H9 (cell line): Measurements from ENCODE around the gene INMT. TPM values are rescaled to one million over a fixed set of nuclear protein-coding genes. Genes with fewer than 3 reads are reported as not detected.

Experiments used
- DNase-seq: peaks from one replicate; pipeline ENCODE4 v3.0.0-alpha.2; 2017
- H2AFZ ChIP-seq: one replicate; pipeline ENCODE4 v1.6.1; 2013; ENCODE audit warnings: mild to moderate bottlenecking, low read length, control low read depth, moderate library complexity
- H2AK5ac ChIP-seq: 2 replicates; pipeline ENCODE4 v1.6.1; 2013; ENCODE audit warnings: low read length, control low read depth, mixed read lengths; ENCODE audit not compliant: insufficient read length
- H2BK120ac ChIP-seq: one replicate; pipeline ENCODE4 v1.6.1; 2013; ENCODE audit warnings: low read depth, mild to moderate bottlenecking, low read length, control low read depth, inconsistent platforms; ENCODE audit not compliant: poor library complexity, severe bottlenecking
- H2BK12ac ChIP-seq: 2 replicates; pipeline ENCODE4 v1.6.1; 2013; ENCODE audit warnings: low read length, control low read depth, mixed read lengths, low read depth; ENCODE audit not compliant: insufficient read length
- H2BK15ac ChIP-seq: 2 replicates; pipeline ENCODE4 v1.6.1; 2013; ENCODE audit warnings: low read depth, low read length, control low read depth
- H2BK20ac ChIP-seq: one replicate; pipeline ENCODE4 v1.6.1; 2013; ENCODE audit warnings: low read depth, mild to moderate bottlenecking, low read length, control low read depth, inconsistent platforms; ENCODE audit not compliant: poor library complexity, severe bottlenecking
- H2BK5ac ChIP-seq: 2 replicates; pipeline ENCODE4 v1.6.1; 2013; ENCODE audit warnings: low read length, control low read depth, mixed read lengths; ENCODE audit not compliant: insufficient read length
- H3K14ac ChIP-seq: 2 replicates; pipeline ENCODE4 v1.6.1; 2013; ENCODE audit warnings: low read length, control low read depth; ENCODE audit not compliant: insufficient read depth
- H3K18ac ChIP-seq: 2 replicates; pipeline ENCODE4 v1.6.1; 2013; ENCODE audit warnings: low read depth, mild to moderate bottlenecking, mixed read lengths, low read length, control low read depth; ENCODE audit not compliant: insufficient read length
- H3K23ac ChIP-seq: 2 replicates; pipeline ENCODE4 v1.6.1; 2013; ENCODE audit warnings: low read length, control low read depth, mixed read lengths, low read depth; ENCODE audit not compliant: insufficient read length
- H3K23me2 ChIP-seq: 2 replicates; pipeline ENCODE4 v1.6.1; 2013; ENCODE audit warnings: low read depth, mild to moderate bottlenecking, mixed read lengths, low read length, control low read depth; ENCODE audit not compliant: insufficient read length, poor library complexity, severe bottlenecking
- H3K27ac ChIP-seq: 2 replicates; pipeline ENCODE4 v1.5.1; 2013; ENCODE audit warnings: low read length, control low read depth, mixed read lengths, low read depth; ENCODE audit not compliant: insufficient read length
- H3K27me3 ChIP-seq: 2 replicates; pipeline ENCODE4 v1.6.1; 2013; ENCODE audit warnings: low read length, control low read depth, inconsistent platforms; ENCODE audit not compliant: insufficient read depth
- H3K4ac ChIP-seq: 2 replicates; pipeline ENCODE4 v1.6.1; 2013; ENCODE audit warnings: low read depth, mild to moderate bottlenecking, control low read depth, inconsistent platforms, low read length, moderate library complexity
- H3K4me1 ChIP-seq: 2 replicates; pipeline ENCODE4 v1.6.1; 2013; ENCODE audit warnings: low read length, control low read depth, inconsistent platforms; ENCODE audit not compliant: insufficient read depth
- H3K4me2 ChIP-seq: 2 replicates; pipeline ENCODE4 v1.6.1; 2013; ENCODE audit warnings: low read length, control low read depth, mixed read lengths; ENCODE audit not compliant: insufficient read length, insufficient read depth
- H3K56ac ChIP-seq: 2 replicates; pipeline ENCODE4 v1.6.1; 2013; ENCODE audit warnings: low read depth, mild to moderate bottlenecking, mixed read lengths, low read length, control low read depth; ENCODE audit not compliant: insufficient read length
- H3K79me1 ChIP-seq: 2 replicates; pipeline ENCODE4 v1.6.1; 2013; ENCODE audit warnings: low read depth, mild to moderate bottlenecking, moderate library complexity, low read length, control low read depth, inconsistent platforms; ENCODE audit not compliant: insufficient read depth, poor library complexity, severe bottlenecking
- H3K79me2 ChIP-seq: 2 replicates; pipeline ENCODE4 v1.6.1; 2013; ENCODE audit warnings: low read length, control low read depth, inconsistent platforms; ENCODE audit not compliant: insufficient read depth
- H3K9ac ChIP-seq: 2 replicates; pipeline ENCODE4 v1.6.1; 2013; ENCODE audit warnings: low read length, control low read depth, mixed read lengths; ENCODE audit not compliant: insufficient read length; ENCODE audit errors: extremely low read depth
- H3K9me3 ChIP-seq: one replicate; pipeline ENCODE4 v1.6.1; 2013; ENCODE audit warnings: low read depth, low read length, inconsistent platforms; ENCODE audit not compliant: control insufficient read depth
- H3T11ph ChIP-seq: one replicate; pipeline ENCODE4 v1.6.1; 2013; ENCODE audit warnings: mild to moderate bottlenecking, low read length, control low read depth, inconsistent platforms
- H4K20me1 ChIP-seq: one replicate; pipeline ENCODE4 v1.6.1; 2013; ENCODE audit not compliant: control insufficient read depth, insufficient read length, insufficient read depth
- H4K5ac ChIP-seq: 2 replicates; pipeline ENCODE4 v1.6.1; 2013; ENCODE audit warnings: low read depth, mild to moderate bottlenecking, mixed read lengths, low read length, control low read depth; ENCODE audit not compliant: insufficient read length
- H4K8ac ChIP-seq: replicated peaks from 2 replicates; pipeline ENCODE4 v1.6.1; 2013; ENCODE audit warnings: low read length, control low read depth, mixed read lengths, low read depth; ENCODE audit not compliant: insufficient read length
- H4K91ac ChIP-seq: 2 replicates; pipeline ENCODE4 v1.6.1; 2013; ENCODE audit warnings: low read depth, mild to moderate bottlenecking, moderate library complexity, mixed read lengths, low read length, control low read depth; ENCODE audit not compliant: insufficient read length
- H3K27ac Mint-ChIP-seq, 3 experiments: 2 replicates in 2 of 3; 3 replicates in 1 of 3; pipeline ENCODE4 v1.8.0; 2020 to 2021; ENCODE audit warnings: mixed read lengths in 3 of 3, mild to moderate bottlenecking in 1 of 3, moderate library complexity in 1 of 3
- H3K27me3 Mint-ChIP-seq: 2 replicates; pipeline ENCODE4 v1.8.0; 2021; ENCODE audit warnings: low read depth, mild to moderate bottlenecking, moderate library complexity, mixed read lengths
- H3K36me3 Mint-ChIP-seq, 3 experiments: 2 replicates in 2 of 3; 3 replicates in 1 of 3; pipeline ENCODE4 v1.8.0; 2020 to 2021; ENCODE audit warnings: low read depth in 3 of 3, mixed read lengths in 3 of 3; ENCODE audit not compliant: insufficient read depth in 1 of 3
- H3K4me1 Mint-ChIP-seq, 2 experiments: 2 replicates each; pipeline ENCODE4 v1.8.0; 2020; ENCODE audit warnings: mixed read lengths in 2 of 2
- H3K4me3 Mint-ChIP-seq, 2 experiments: 2 replicates in 1 of 2; 3 replicates in 1 of 2; pipeline ENCODE4 v1.8.0; 2020 to 2021; ENCODE audit warnings: mild to moderate bottlenecking in 2 of 2, mixed read lengths in 2 of 2, moderate library complexity in 1 of 2
- H3K9me3 Mint-ChIP-seq, 2 experiments: 2 replicates in 1 of 2; 3 replicates in 1 of 2; pipeline ENCODE4 v1.8.0; 2020; ENCODE audit warnings: mild to moderate bottlenecking in 2 of 2, mixed read lengths in 2 of 2, moderate library complexity in 1 of 2
- CTCF ChIP-seq: fragments of 200-600 bp; sonication (generic); conservative IDR thresholded peaks from 3 replicates; pipeline ENCODE4 v1.8.0; 2021; ENCODE audit warnings: antibody characterized with exemption, mild to moderate bottlenecking
- WGBS: extraction: QIAGEN DNeasy Blood & Tissue Kit; methylation state at CpG from one replicate; pipeline ENCODE4 v1.1.7; 2013; ENCODE audit warnings: missing lambda C conversion rate, low lambda C conversion rate, mixed read lengths; ENCODE audit not compliant: insufficient read length; ENCODE audit errors: extremely low coverage; 5-methylcytosine and 5-hydroxymethylcytosine counted together
- total RNA-seq: library from RNA; stranded (reverse); gene quantifications from 2 replicates; pipeline ENCODE4 v1.2.1, GENCODE V29; 2021

INMT gene
- total RNA-seq, 1 experiment from 2014 or later, result 0.70 TPM

GRCh38 chr7:30730996-30731395, 20.9 kb upstream of the INMT start:
- Histone ChIP-seq H3K14ac (no peak overlapping the region), H4K20me1 (no peaks in the 10 kb centered on the region), H3K4me1 (peaks cover 12% of the 10 kb centered on the region; the same call in 1 of the 2 replicates), H2AK5ac (no peak overlapping the region), H3K9ac (no peak overlapping the region), H3K23ac (no peak overlapping the region), H3K27ac (no peak overlapping the region), H2BK15ac (no peak overlapping the region), H4K5ac (no peak overlapping the region), H3K79me1 (no peaks in the 10 kb centered on the region), H3K56ac (no peak overlapping the region), H4K91ac (no peak overlapping the region), H3K4me2 (no peak overlapping the region), H3T11ph (no peak overlapping the region), H3K9me3 (no peaks in the 10 kb centered on the region), H3K23me2 (no peaks in the 10 kb centered on the region), H2AFZ (no peak overlapping the region), H2BK12ac (no peak overlapping the region), H3K79me2 (no peaks in the 10 kb centered on the region), H4K8ac (no peak overlapping the region), H2BK20ac (no peak overlapping the region), H3K4ac (no peak overlapping the region), H2BK120ac (no peak overlapping the region), H2BK5ac (no peak overlapping the region), H3K18ac (no peak overlapping the region), H3K27me3 (no peaks in the 10 kb centered on the region)
- Mint-ChIP-seq H3K27ac (peak overlapping the region in 1 of 3 experiments; percentile 76; a peak in 1 of 7 replicates), H3K9me3 (peaks cover 3% of the 10 kb centered on the region in 2 experiments; a peak in 2 of 5 replicates), H3K4me1 (peaks cover 38 to 49% of the 10 kb centered on the region in 2 experiments), H3K36me3 (peaks cover 2 to 8% (median 3%) of the 10 kb centered on the region in 3 experiments; a peak in 4 of 7 replicates), H3K27me3 (peaks cover 13% of the 10 kb centered on the region), H3K4me3 (no peak overlapping the region)
- no CpG with 5 or more reads among the region's 4 CpGs for WGBS
- TF ChIP-seq CTCF, result no peak
- DNase-seq, result no peak
